GM19467 (cell line): ENCODE data around the gene ALDH1A1.

Experiments
- ATAC-seq: cut with Tn5 transposase; IDR thresholded peaks from one replicate; pipeline ENCODE4 v1.9.1; 2021; ENCODE audit warnings: mild to moderate bottlenecking, moderate library complexity; ENCODE audit not compliant: unreplicated experiment

ALDH1A1 gene

GRCh38 chr9:72921888-72922654 lies 30.8 kb downstream of the ALDH1A1 start:
- ATAC-seq: no peak

GRCh38 chr9:72919246-72919945 lies 33.5 kb downstream of the ALDH1A1 start:
- ATAC-seq: no peak

DNA sequence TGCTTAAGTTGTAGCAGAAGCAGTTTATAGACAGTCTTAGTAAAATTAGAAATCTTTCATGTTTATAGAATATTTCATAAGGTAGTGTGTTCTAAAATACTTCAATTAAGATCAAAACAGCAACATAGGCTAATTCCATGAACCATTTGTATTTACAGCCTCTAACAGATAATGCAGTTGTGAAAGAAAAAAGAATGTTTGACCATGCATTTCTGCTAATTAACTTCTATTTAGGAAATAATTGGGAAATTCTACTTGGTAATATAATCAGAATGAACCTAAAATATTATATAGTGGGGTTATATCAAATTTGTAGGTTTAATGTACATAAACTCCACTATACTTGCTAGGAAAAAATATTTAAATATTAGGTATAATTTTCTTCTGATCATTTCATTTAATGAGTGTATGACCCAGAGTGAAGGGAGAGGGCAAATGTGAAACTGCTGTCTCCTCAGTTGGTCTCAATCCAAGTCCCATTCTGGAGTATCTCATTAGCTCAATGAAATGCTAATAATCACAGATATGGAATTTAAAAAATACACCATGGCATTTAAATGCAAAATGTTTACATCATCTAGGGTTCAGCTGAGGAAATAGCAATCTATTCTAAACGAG lies 34.9 kb downstream of the ALDH1A1 start:
- no peak for ATAC-seq

GRCh38 chr9:72915659-72916058 lies 37.2 kb downstream of the ALDH1A1 start:
- ATAC-seq: no peak

DNA sequence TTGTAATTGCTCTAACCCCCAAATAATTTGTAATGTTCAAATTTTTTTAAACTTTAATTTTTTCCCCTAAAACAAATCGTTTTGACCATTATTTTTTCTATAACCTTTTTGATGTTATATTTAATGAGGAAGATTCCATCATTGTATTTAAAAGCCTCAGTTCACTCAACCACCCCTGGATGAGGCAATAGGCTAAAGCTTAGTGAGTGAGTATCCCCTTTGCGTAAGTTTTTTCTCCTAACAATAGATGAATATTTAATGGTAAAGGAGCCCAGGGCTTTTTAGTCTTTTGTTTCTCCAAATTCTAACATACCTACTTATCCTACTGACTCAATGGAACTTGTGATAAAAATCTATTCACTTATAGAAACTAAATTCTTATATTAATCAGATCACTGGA lies 38.1 kb downstream of the ALDH1A1 start:
- ATAC-seq: no peak

DNA sequence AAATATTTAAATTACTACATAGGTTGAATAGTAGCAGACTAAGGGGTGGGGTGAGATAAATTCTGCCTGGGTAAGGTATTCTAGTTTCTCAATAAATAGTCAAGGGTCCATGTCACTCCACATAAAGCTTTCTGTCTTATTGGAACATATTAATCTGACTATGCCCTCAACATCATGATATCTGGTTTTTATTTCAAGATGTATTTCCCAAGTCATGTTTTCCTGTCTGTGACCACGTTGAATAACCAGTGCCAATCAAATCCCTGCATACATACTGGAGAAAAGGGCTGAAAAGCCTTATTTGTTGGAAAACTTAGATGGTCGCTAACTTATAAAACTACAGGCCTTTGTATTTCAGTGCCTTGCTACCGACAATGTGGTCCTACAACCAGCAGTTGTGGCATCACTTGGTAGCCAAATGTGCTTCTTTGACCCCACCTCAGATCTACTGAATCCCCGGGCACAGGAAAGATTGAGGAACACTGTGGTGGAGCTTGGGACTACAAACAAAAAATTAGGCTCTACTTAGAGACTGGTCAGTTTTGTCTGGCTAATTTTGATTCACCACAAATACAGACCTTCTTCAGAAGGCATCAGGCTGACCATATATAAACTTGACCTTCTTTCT lies 39.4 kb downstream of the ALDH1A1 start:
- ATAC-seq: no peak

DNA sequence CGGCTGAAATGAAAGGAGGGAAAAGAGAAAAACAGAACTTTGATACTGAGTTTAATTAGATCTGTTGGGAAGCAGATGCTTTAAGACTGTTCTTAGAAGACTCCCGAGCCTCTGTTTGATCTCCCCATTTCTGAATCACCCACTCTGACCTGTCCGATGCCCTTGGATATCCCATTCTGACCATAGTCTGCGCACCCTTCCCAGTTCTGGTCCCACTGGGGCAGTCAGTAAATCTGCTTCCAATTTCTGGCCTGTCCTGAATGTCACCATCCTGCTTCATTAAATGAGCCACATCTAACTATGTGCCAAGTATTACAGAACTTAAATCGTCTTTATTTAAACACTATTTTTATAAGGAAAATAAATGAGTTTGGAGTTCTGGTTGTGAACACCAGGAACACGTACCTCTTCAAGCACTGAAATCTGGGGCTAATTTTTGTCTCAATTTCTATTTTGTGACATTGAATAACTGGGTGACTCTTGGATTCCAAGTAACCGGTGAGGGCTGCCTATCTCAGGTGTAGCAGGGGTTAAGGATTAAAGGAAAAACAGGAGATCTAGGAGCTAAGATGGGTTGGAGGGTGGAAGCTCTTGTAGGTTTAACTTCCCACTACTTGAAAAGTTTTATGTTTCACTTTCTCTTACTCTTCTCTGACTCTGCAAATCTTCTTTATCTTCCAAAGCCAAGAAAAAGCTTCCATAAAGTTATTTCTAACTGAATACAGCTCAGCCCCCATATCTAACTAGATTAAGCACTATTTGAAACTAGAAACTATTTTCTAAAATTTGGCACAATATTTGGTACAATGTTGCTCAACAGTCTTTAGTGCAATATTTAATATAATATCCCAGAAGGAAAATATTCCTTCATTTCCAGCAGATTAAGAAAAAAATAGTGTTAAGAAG lies 40.1 kb downstream of the ALDH1A1 start:
- no peak for ATAC-seq

GRCh38 chr9:72911816-72912215 lies 41.0 kb downstream of the ALDH1A1 start:
- ATAC-seq: no peak

GRCh38 chr9:72911247-72911775 lies 41.5 kb downstream of the ALDH1A1 start:
- ATAC-seq: no peak

DNA sequence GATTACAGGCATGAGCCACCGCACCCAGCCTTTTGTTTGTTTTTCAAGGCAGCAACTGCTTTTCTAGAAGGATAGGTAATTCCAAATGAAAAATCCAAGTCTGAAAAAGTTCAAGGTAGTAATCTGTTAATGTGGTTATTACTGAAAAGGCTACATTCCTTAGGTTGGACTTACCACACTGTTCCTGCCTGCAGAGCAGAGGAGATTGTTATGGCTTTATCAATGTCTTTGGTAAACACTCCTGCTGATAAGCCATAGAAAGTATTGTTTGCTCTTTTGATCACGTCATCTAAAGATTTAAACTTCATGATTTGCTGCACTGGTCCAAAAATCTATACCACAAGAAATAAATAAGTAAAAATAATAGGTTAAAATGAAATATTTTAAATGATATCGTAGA lies 43.4 kb downstream of the ALDH1A1 start:
- ATAC-seq: no peak

DNA sequence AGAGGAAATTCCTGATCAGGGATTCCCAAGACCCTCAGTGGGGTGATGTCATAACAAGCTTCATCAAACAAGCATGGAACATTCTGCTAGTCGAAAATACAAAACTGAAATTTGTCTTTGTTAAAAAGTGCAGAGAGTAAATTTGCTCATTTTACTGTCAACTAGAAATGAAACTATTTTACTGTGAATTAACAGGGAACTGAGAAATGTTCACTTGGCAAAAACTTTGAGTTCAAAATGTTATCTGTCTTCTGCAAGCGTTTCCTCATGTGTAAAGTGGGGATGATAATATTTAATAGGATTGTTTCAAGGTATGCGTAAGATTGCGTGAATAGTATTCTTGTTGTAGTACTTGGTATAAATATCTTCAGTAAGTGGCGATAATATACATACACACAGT lies 45.4 kb downstream of the ALDH1A1 start:
- no peak for ATAC-seq

- no peak for ATAC-seq
These were observed 46.0 kb downstream of the ALDH1A1 start for GRCh38 chr9:72906810-72907209.

- no peak for ATAC-seq
These were observed 47.1 kb downstream of the ALDH1A1 start for GRCh38 chr9:72905514-72906480.

DNA sequence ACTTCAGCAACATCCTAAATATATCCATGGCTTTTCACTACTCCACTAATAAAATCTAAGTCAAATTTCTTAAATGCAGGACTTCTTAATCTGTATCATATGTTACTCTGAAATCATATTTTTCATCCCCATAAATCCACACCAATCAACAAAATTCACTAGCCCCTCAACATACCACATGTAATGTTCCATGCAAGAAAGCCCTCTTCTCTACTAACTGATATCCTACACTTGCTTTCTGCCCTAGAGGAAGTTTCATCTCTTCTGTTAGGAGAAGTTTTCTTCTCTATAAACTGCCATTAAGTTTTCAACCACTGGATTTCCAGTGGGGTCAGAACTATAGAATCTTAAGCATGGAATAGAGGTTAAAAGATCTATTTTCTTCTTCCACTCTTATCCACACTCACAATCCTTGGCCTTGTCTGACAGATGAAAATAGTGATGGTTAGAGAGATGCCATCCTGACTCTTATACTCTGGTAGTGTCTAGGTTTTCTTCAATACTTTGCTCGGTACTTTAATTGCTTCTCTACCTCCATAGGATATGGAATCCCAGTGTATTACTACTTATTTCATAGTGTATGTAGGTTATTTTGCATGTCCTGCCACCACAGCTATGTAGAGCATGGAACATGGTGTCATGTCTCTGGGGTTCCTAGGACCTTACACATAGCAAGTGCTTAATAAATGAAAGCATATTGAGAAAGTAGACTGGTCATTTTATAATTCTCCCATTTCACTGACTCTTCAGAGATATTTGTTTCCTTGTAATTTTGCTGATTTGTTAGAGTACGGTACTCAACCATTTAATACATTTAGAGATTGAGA lies 48.4 kb downstream of the ALDH1A1 start:
- ATAC-seq: no peak

DNA sequence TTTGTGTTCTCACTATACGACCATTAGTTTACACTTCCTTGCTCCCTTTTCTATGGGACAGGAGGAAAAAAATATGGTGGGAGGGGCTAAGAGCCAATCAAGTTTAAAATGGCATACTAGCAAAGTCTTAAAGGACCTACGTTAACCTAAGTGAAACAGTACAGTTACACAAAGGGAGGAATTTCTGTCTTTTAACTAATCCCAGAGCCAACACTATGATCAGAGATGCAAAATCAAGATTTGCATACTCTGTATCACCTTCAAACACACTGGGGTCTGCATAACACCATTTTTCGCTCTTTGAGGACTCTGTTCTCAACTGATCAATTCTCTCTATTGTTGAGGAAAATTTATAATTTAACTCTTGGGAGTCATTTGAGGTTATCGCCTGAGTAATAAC lies 49.8 kb downstream of the ALDH1A1 start:
- no peak for ATAC-seq

DNA sequence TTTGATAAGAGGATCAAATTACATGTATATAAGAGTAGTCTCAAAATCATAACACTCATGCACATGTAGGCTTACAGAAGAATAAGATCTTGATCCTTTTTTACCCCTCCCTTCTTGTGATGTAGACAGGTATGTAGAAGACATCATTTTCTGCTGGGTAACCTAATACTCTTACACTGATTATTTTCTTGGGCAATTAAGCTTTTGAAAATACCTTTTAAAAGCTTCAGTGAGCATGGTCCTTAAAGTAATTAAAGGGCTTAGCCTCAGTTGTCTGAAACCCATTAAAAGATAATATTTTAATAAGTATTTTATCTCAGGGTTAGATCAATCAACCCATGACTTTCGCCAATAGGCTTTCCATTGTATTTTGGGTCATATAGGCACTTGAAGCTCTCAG lies 50.6 kb downstream of the ALDH1A1 start:
- ATAC-seq: no peak

GRCh38 chr9:72899734-72900477 lies 52.9 kb downstream of the ALDH1A1 start:
- ATAC-seq: no peak
